A673 (cell line): Measurements from ENCODE around the gene HBG2. TPM values are rescaled to one million over a fixed set of nuclear protein-coding genes. Genes with fewer than 3 reads are reported as not detected.

Source experiments
- BruUV-seq: library from RNA; stranded (reverse); fragments of 400-500 nt; replicated peaks from 2 replicates; lab custom pipeline; 2021; lab: Mats Ljungman, UMichigan
- CTCF ChIA-PET: fragments of 300-600 bp; sonication (Branson Sonifier 250); formaldehyde crosslinking; loops from one replicate; lab custom pipeline; 2022; ENCODE audit warnings: antibody characterized with exemption; lab: Charles Lee
- POLR2A ChIA-PET: fragments of 300-600 bp; sonication (Branson Sonifier 250); formaldehyde crosslinking; loops from one replicate; lab custom pipeline; 2022; ENCODE audit warnings: antibody characterized with exemption; ENCODE audit not compliant: low non-redundant PET; lab: Charles Lee
- DNase-seq: peaks from one replicate; pipeline ENCODE4 v3.0.0-alpha.2; 2015; ENCODE audit warnings: low spot score
- H3K27ac ChIP-seq: fragments of 200-600 bp; sonication (generic); 2 replicates; pipeline ENCODE4 v1.5.1; 2016; ENCODE audit warnings: mixed run types, low read depth, mild to moderate bottlenecking, mixed read lengths, antibody characterized with exemption, low read length; ENCODE audit not compliant: poor library complexity, severe bottlenecking
- H3K27me3 ChIP-seq: fragments of 200-600 bp; sonication (generic); replicated peaks from 2 replicates; pipeline ENCODE4 v1.6.1; 2017; ENCODE audit warnings: mixed run types, low read depth, mild to moderate bottlenecking, mixed read lengths, antibody characterized with exemption, low read length; ENCODE audit not compliant: insufficient read depth, poor library complexity
- H3K36me3 ChIP-seq: fragments of 200-600 bp; sonication (generic); 2 replicates; pipeline ENCODE4 v1.6.1; 2016; ENCODE audit warnings: mixed run types, mild to moderate bottlenecking, mixed read lengths, antibody characterized with exemption, low read length; ENCODE audit not compliant: insufficient read depth, poor library complexity, severe bottlenecking
- H3K4me1 ChIP-seq: fragments of 200-600 bp; sonication (generic); 2 replicates; pipeline ENCODE4 v1.6.1; 2017; ENCODE audit warnings: mixed run types, mild to moderate bottlenecking, mixed read lengths, antibody characterized with exemption, low read length; ENCODE audit not compliant: insufficient read depth, poor library complexity, severe bottlenecking
- H3K4me3 ChIP-seq: fragments of 200-600 bp; sonication (generic); 2 replicates; pipeline ENCODE4 v1.5.1; 2016; ENCODE audit warnings: low read depth, mixed run types, mild to moderate bottlenecking, mixed read lengths, low read length; ENCODE audit not compliant: poor library complexity, severe bottlenecking
- H3K9me3 ChIP-seq: fragments of 200-600 bp; sonication (generic); 2 replicates; pipeline ENCODE4 v1.6.1; 2016; ENCODE audit warnings: mixed run types, low read depth, mild to moderate bottlenecking, mixed read lengths, antibody characterized with exemption, low read length; ENCODE audit not compliant: poor library complexity, severe bottlenecking
- EZH2 ChIP-seq: fragments of 200-600 bp; sonication (generic); IDR thresholded peaks from 2 replicates; pipeline ENCODE4 v1.6.1; 2017; ENCODE audit warnings: borderline replicate concordance, low read depth, mild to moderate bottlenecking, mixed read lengths, antibody characterized with exemption, low read length; ENCODE audit not compliant: poor library complexity, severe bottlenecking
- intact Hi-C: fragments of 100-400 bp; cut with micrococcal nuclease; formaldehyde crosslinking; loops from one replicate; pipeline ENCODE4 v1.10.0; 2022; ENCODE audit not compliant: unreplicated experiment
- total RNA-seq: library from RNA; stranded (reverse); gene quantifications from 2 replicates; pipeline ENCODE4 v1.2.3, GENCODE V29; 2021
- TF ChIP-seq, protein P1 (sequence below): fragments of 300-800, 200-600 bp; sonication (generic); conservative IDR thresholded peaks from 2 replicates; pipeline ENCODE4 v1.5.1; 2017; ENCODE audit warnings: low read depth, mild to moderate bottlenecking, antibody characterized with exemption, low read length, moderate library complexity, mixed read lengths

Gene HBG2
- total RNA-seq, 1 experiment from 2014 or later = not detected

GRCh38 chr11:5241458-5241857, 13.1 kb downstream of the HBG2 start:
- ChIA-PET POLR2A (no interaction called here), CTCF (no interaction called here)

GRCh38 chr11:5240458-5240857, 14.1 kb downstream of the HBG2 start:
- Histone ChIP-seq H3K9me3 (no peaks in the 10 kb centered on the region), H3K27ac (no peak overlapping the region), H3K36me3 (no peaks in the 10 kb centered on the region), H3K4me3 (no peak overlapping the region), H3K4me1 (no peaks in the 10 kb centered on the region), H3K27me3 (no peaks in the 10 kb centered on the region)
- intact Hi-C loops = no loop called here
- DNase-seq = no peak
- BruUV-seq = no TSS peak
- CTCF ChIA-PET = no interaction called here
- TF ChIP-seq EZH2 = no peak
- TF ChIP-seq, protein P1, sequence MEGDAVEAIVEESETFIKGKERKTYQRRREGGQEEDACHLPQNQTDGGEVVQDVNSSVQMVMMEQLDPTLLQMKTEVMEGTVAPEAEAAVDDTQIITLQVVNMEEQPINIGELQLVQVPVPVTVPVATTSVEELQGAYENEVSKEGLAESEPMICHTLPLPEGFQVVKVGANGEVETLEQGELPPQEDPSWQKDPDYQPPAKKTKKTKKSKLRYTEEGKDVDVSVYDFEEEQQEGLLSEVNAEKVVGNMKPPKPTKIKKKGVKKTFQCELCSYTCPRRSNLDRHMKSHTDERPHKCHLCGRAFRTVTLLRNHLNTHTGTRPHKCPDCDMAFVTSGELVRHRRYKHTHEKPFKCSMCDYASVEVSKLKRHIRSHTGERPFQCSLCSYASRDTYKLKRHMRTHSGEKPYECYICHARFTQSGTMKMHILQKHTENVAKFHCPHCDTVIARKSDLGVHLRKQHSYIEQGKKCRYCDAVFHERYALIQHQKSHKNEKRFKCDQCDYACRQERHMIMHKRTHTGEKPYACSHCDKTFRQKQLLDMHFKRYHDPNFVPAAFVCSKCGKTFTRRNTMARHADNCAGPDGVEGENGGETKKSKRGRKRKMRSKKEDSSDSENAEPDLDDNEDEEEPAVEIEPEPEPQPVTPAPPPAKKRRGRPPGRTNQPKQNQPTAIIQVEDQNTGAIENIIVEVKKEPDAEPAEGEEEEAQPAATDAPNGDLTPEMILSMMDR = no peak
- POLR2A ChIA-PET = no interaction called here

More at GRCh38 chr11:5241458-5241857, 13.1 kb downstream of the HBG2 start:
- Histone ChIP-seq H3K27ac (no peak overlapping the region), H3K4me1 (no peaks in the 10 kb centered on the region), H3K4me3 (no peak overlapping the region), H3K9me3 (no peaks in the 10 kb centered on the region), H3K27me3 (no peaks in the 10 kb centered on the region), H3K36me3 (no peaks in the 10 kb centered on the region)
- DNase-seq = no peak
- no peak for TF ChIP-seq EZH2
- TF ChIP-seq, protein P1 = no peak
- intact Hi-C loops = no loop called here
- BruUV-seq = no TSS peak

DNA sequence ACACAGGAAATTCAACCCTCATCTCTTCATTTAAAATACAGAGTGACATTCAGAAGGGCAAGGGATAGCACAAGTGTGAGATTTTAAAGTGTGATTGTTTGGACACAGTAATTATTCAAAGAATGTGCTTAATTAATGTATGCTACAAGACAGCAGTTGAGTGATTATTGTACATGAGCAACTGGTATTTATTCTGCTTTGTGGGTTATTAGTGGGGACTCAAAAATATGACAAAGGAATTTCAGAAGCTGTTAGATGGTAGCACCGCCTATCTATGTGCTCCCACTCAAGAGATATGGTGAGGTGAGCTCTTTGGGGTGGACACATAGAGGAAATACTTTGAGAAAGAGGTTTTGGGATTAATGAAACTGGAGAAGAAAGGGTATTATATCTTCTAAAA, 14.5 kb downstream of the HBG2 start:
- Histone ChIP-seq H3K4me3 (no peak overlapping the region), H3K36me3 (no peaks in the 10 kb centered on the region), H3K4me1 (no peaks in the 10 kb centered on the region), H3K27me3 (no peaks in the 10 kb centered on the region), H3K27ac (no peak overlapping the region), H3K9me3 (no peaks in the 10 kb centered on the region)
- no TSS peak for BruUV-seq
- CTCF ChIA-PET = no interaction called here
- TF ChIP-seq EZH2 = no peak
- TF ChIP-seq, protein P1 = no peak
- intact Hi-C loops = no loop called here
- DNase-seq = no peak
- POLR2A ChIA-PET = no interaction called here
